ENCODE results near the gene PHF12.

- no peak for TF ChIP-seq ISL1 (CRISPR knock-in tag; IDR thresholded peaks at IDR 0.05)
- TF ChIP-seq CREB5 (CRISPR knock-in tag; IDR thresholded peaks at IDR 0.05; ENCODE audit: low read depth) = no peak
- TF ChIP-seq SNAI2 (CRISPR knock-in tag; IDR thresholded peaks at IDR 0.05) = no peak
These were observed 69.7 kb downstream of the PHF12 start for GRCh38 chr17:28881533-28882056.
